Esophagus squamous epithelium (tissue), 4 donors: ENCODE data around the gene ARAP1.

ENCODE experiments used
- CTCF ChIP-seq, 6 experiments: fragments of 450-650 bp in 4 of 6; fragments of 200-600 bp in 2 of 6; sonication (generic) in 2 of 6; IDR thresholded peaks; one replicate each; pipeline ENCODE4 v1.5.1; 2016 to 2019; ENCODE audit warnings: antibody characterized with exemption in 6 of 6, mild to moderate bottlenecking in 4 of 6, moderate library complexity in 4 of 6
- POLR2A ChIP-seq, 4 donors: fragments of 450-650 bp; IDR thresholded peaks; one replicate each; pipeline ENCODE4 v1.6.1; 2017; ENCODE audit warnings: antibody characterized with exemption in 4 of 4, mild to moderate bottlenecking in 4 of 4, moderate library complexity in 3 of 4

GRCh38 chr11:72705442-72706365, 46.5 kb downstream of the ARAP1 start:
- no peak for TF ChIP-seq POLR2A (IDR thresholded peaks at IDR 0.05)
- no peak for TF ChIP-seq CTCF (IDR thresholded peaks at IDR 0.05)
